Lower lobe of right lung (tissue), 2 donors: ENCODE data around the gene EPHA4. TPM values are rescaled to one million over a fixed set of nuclear protein-coding genes. Genes with fewer than 3 reads are reported as not detected.

Experiments
- ATAC-seq, 2 donors: fragments of 200-7000 bp; cut with Tn5 transposase; one replicate each; pipeline ENCODE4 v1.9.1; 2020 to 2022; ENCODE audit warnings: mild to moderate bottlenecking in 2 of 2, moderate library complexity in 2 of 2
- DNase-seq: peaks from one replicate; pipeline ENCODE4 v3.0.0-alpha.2; 2020
- H3K27ac ChIP-seq: fragments of 200-600 bp; one replicate; pipeline ENCODE4 v1.8.0; 2022
- H3K27me3 ChIP-seq: fragments of 200-600 bp; one replicate; pipeline ENCODE4 v1.8.0; 2022; ENCODE audit warnings: low read depth
- H3K36me3 ChIP-seq: fragments of 200-600 bp; one replicate; pipeline ENCODE4 v1.8.0; 2022; ENCODE audit warnings: mild to moderate bottlenecking
- H3K4me1 ChIP-seq: fragments of 200-600 bp; one replicate; pipeline ENCODE4 v1.8.0; 2022
- H3K4me3 ChIP-seq: fragments of 200-600 bp; one replicate; pipeline ENCODE4 v1.8.0; 2022; ENCODE audit warnings: mild to moderate bottlenecking
- H3K9me3 ChIP-seq: fragments of 200-600 bp; one replicate; pipeline ENCODE4 v1.8.0; 2022
- CTCF ChIP-seq: fragments of 200-600 bp; IDR thresholded peaks from one replicate; pipeline ENCODE4 v1.8.0; 2022; ENCODE audit warnings: antibody characterized with exemption, mild to moderate bottlenecking
- intact Hi-C: fragments of 100-400 bp; cut with DNase I; formaldehyde crosslinking; loops from one replicate; pipeline ENCODE4 v1.11.0; 2022
- total RNA-seq: library from RNA; stranded (reverse); fragmentation: NEBNext Ultra II Directional; extraction: Animal tissue kit (Norgen Biotek cat#: 25700); gene quantifications from one replicate; pipeline ENCODE4 v1.2.1, GENCODE V29; 2021
- donor health status: DM: no; HTN: yes; CAD: no; lungs with severe emphysema.

Gene EPHA4
- total RNA-seq, 1 donor from 2014 or later = 13.8 TPM

GRCh38 chr2:221477714-221478484, 94.2 kb downstream of the EPHA4 start:
- no peaks in the 10 kb centered on the region for H3K36me3 ChIP-seq
- no peaks in the 10 kb centered on the region for H3K4me1 ChIP-seq
- no peak overlapping the region for H3K4me3 ChIP-seq
- H3K27me3 ChIP-seq = no peaks in the 10 kb centered on the region
- no peak for TF ChIP-seq CTCF
- no peak overlapping the region for H3K27ac ChIP-seq
- intact Hi-C loops = no loop called here
- DNase-seq (no peak), ATAC-seq (no peak)
- no peaks in the 10 kb centered on the region for H3K9me3 ChIP-seq

DNA sequence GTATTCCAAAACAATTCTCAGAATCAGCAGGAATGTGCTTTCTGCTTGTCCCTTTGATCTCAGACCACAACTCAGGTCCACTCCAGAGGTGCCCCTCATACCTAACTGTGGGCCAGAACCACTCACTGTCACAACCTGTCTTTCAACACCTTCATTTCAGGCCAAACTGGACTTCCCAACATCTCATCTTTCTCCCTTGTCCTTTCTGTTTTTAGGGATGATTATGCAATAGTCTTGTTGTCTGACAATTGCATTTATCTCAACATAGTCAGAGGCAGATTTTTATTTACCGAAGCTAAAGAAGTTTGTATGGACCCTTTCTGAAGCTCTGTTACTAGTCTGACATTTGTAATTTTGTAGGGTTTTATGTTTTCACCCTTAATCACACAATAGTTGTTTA, 95.9 kb downstream of the EPHA4 start:
- no peak overlapping the region for H3K4me3 ChIP-seq
- no peak for DNase-seq
- no peaks in the 10 kb centered on the region for H3K9me3 ChIP-seq
- H3K27ac ChIP-seq = no peak overlapping the region
- H3K4me1 ChIP-seq = no peaks in the 10 kb centered on the region
- ATAC-seq = no peak
- H3K27me3 ChIP-seq = no peaks in the 10 kb centered on the region
- no peaks in the 10 kb centered on the region for H3K36me3 ChIP-seq
- intact Hi-C loops = no loop called here
- TF ChIP-seq CTCF = no peak

DNA sequence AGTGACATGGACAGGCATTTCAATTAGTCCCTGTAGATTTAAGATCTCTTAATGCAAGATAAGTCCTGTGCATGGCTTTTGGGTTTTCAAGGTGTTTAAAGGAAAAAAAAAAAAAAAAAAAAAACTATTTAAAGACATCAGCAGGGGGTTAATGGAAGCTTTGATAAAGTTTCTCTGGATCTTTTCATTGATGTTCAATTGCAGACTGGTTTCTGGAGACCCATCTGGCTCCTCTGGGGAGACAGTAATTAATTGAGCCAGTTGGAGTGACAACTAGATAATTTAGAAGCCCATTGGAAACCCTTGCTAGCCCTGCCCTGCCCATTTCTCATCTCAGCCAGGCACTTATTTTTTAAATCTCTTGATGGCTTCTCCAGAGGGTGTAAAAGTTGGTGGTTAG, 98.7 kb downstream of the EPHA4 start:
- no peaks in the 10 kb centered on the region for H3K36me3 ChIP-seq
- no peaks in the 10 kb centered on the region for H3K9me3 ChIP-seq
- H3K4me1 ChIP-seq = no peaks in the 10 kb centered on the region
- intact Hi-C loops = no loop called here
- no peak overlapping the region for H3K4me3 ChIP-seq
- no peak for TF ChIP-seq CTCF
- ATAC-seq (no peak), DNase-seq (no peak)
- no peaks in the 10 kb centered on the region for H3K27me3 ChIP-seq
- no peak overlapping the region for H3K27ac ChIP-seq

- no peak for TF ChIP-seq CTCF
- Histone ChIP-seq H3K4me1 (peaks cover 6% of the 10 kb centered on the region), H3K36me3 (no peaks in the 10 kb centered on the region), H3K4me3 (no peak overlapping the region), H3K27ac (no peak overlapping the region), H3K9me3 (no peaks in the 10 kb centered on the region), H3K27me3 (no peaks in the 10 kb centered on the region)
- DNase-seq (no peak), ATAC-seq (no peak)
- intact Hi-C loops = no loop called here
Observed at GRCh38 chr2:221468317-221468716, 103.8 kb downstream of the EPHA4 start.

GRCh38 chr2:221467610-221468009, 104.5 kb downstream of the EPHA4 start:
- H3K27ac ChIP-seq = no peak overlapping the region
- TF ChIP-seq CTCF = no peak
- no peaks in the 10 kb centered on the region for H3K9me3 ChIP-seq
- H3K36me3 ChIP-seq = no peaks in the 10 kb centered on the region
- H3K27me3 ChIP-seq = no peaks in the 10 kb centered on the region
- ATAC-seq = peak in 1 of 2 donors; percentile 33
- no peak overlapping the region for H3K4me3 ChIP-seq
- DNase-seq = no peak
- intact Hi-C loops = no loop called here
- H3K4me1 ChIP-seq = peaks cover 6% of the 10 kb centered on the region
